GM18526 (cell line): ENCODE data around the gene ATG12.

Source experiments
- POLR2A ChIP-seq: IDR thresholded peaks from 3 replicates; pipeline ENCODE4 v1.6.1; 2011; ENCODE audit not compliant: insufficient read length; ENCODE audit errors: extremely low read depth

The ATG12 gene

DNA sequence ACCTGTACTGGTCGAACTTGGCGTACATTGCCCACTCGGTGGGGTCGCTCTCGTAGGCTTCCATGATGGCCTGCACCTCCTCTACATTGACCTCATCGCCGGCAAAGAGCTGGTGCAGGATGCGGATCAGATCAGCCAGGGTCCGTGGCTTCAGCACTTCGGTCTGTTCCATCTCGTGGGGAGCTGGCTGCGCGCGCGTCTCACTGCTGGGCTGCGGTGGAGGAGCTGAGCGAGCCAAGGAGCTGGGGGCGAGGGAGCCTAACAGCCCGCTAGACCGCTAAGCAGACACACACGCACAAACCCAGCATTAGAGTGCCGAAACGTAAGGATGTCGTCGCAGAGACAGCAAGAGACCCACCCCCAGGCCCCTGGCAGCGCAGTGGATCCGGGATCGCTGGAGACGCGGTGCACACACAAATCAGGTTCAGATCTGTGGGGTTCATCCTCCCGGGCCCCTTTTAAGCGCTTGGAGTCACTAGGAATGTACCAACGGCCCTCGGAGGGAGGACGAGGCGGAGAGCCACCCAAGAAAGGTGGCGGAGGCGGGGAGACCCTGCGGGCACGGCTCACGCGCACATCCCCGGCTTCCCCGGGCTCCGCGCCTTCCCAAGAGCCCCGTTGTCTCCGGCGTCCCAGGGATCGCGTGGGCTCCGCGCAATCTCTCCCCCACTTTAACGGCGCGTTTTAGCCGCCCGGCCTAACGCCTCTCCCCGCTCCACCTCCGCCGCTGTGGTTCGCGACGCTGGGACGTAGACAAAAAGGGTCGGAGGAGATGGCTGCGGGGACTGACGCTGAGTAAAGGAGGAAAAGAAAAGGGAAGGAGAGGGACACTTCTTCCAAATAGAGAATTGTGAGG, 24.9 kb downstream of the ATG12 start, which contains the start of gene CDO1:
TSS of gene CDO1 (minus strand) at position 434 of the 856 bp plus-strand sequence. CDS start at position 172, 262 bp downstream.
- TF ChIP-seq POLR2A, result no peak

DNA sequence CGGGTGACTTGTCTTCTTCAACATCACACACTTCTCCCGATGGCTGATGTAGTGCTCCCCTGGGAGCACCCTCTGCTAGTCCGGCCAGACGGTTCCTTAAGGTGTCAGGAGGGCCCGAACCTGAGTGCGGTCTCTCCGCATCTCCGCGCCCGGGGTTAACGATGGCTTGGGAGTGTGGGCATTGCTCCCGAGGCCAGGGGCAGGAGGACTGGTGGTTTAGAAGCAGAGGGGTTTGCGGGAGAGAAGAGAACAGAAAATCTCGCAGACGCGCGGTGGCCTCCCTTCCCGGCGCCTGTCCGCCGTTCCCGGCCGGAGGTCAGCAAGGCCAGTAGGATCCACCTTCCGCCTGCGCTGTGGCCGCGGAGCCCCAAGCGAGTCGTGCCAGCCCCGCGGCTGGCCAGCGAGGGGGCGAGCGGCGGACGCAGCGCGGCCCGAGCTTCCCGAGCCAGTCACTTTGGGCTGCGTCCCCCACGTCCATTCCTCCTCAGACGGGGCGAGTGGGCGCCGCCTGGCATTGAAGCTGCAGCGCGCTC, 25.6 kb downstream of the ATG12 start:
- no peak for TF ChIP-seq POLR2A

- TF ChIP-seq POLR2A, result no peak
Measured at GRCh38 chr5:115815006-115815692, 26.2 kb downstream of the ATG12 start.

GRCh38 chr5:115813719-115814118, 27.6 kb downstream of the ATG12 start:
- no peak for TF ChIP-seq POLR2A

DNA sequence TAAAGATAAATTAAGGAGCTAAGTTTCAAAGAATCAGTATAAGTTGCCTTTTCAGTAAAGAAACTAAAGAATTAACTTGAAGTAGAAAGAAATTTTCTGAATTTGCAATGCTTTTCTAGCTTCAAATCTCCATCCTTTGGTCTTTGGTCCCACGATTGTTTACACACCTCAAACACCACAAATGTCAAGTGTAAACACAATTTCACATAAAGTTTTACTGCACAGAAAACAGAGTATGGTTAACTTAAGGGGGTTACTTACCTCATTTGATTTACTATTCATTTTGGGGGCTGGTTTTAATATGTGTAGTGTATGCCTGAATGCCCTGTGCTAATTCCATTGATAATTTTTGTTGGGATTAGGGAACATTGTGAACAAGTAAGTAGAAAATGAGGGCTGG, 29.0 kb downstream of the ATG12 start:
- TF ChIP-seq POLR2A, result no peak

DNA sequence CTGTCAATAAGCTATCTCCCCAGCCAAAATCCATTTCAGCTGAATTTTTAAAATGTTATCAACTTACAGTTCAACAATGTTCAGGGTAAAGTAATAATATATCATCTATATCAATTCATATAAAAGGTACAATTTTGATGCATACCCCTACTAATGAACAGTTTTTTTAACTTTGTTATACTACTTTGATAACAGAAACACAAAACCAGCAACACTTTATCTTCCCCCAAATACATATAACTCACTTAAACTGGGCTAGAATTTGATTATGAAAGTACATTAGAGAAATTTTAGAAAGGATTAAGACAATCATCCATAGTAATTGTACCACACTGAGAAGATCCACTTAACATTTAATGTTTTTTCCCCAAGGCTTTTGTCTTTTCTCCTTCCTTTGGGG, 30.0 kb downstream of the ATG12 start:
- no peak for TF ChIP-seq POLR2A

GRCh38 chr5:115810761-115811160, 30.6 kb downstream of the ATG12 start:
- no peak for TF ChIP-seq POLR2A

DNA sequence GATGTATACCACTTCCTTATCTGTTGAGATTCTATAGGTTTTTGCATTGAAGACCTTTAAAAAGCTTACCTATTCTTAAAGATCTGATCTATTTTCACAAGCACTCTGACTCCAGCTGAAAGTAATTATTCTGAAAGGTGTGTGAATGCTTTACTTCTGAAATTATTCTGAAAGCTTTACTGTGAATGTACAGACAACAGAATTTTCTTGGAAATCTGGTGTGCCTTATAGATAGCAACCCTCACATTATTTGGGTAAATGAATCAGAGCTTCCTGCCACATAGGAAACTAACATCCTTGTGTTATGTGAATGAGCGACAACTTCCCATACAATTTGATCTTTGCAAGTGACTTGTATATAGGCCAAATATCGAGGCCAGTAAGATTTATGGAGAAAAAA, 31.4 kb downstream of the ATG12 start:
- TF ChIP-seq POLR2A, result no peak

DNA sequence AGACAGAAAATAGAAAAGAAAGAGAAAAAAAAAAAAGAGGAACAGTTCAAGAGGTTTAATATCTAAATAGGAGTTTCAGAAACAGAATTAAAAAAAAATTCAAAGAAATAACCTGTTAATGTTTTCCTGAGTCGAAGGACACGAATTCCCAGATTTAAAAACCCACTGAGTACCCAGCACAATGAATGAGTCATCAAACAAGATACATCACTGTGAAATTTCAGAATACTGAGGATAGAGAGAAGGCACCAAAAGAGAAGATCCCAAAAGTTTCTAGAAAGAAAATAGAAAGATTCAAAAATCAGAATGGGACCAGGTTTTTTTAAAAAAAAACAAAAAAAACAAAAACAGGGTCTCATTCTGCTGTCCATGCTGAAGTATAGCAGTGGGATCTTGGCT, 33.7 kb downstream of the ATG12 start:
- no peak for TF ChIP-seq POLR2A

DNA sequence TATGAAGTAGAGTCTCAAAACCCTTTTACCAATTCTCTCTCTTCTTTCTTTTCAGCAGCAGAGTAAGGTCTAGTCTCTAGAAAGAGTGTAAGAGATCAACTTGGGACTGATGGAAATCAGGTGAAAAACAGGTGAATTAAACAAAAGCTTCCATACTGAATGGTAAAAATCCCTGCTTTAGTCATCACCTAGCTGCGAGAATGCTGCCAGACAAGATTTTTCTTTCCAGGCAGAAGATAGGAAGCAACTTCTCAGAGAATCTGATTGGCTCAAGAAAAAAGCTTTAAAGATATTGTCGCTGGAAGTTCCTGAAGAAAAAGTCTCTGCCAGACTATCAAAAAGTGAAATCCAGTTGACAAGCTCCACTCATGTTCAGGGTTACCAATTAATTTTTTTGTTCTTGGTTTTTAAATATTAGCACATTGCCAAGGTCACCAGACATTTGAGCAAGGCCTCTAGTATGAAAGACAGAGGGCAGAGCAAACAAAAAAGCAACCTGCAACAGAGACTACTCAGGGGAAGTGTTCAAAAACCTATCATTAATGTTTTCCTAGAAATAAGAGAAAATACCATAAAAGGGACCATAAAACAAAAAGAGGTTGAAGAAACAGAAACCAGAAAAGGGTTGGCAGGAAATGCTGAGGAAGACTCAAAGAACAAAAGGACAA, 34.2 kb downstream of the ATG12 start:
- no peak for TF ChIP-seq POLR2A

DNA sequence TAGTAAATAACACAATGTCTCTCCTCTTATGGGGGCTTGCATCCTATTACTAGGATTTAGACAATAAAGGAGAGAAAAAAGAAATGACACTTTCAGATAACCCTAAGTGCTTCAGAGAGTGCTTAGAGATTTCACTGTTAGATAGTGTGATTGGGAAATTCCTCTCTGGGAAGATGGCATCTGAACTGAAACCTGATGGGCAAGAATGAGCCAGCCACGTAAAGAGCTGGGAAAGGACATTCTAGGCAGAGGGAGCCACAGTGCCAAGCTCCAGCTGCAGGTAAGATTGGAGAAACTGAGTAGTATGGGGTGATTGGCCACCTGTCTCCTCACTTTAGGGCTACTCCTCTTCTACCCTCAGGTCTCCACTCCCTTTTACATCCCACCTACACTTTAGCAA, 39.4 kb downstream of the ATG12 start:
- TF ChIP-seq POLR2A, result no peak

DNA sequence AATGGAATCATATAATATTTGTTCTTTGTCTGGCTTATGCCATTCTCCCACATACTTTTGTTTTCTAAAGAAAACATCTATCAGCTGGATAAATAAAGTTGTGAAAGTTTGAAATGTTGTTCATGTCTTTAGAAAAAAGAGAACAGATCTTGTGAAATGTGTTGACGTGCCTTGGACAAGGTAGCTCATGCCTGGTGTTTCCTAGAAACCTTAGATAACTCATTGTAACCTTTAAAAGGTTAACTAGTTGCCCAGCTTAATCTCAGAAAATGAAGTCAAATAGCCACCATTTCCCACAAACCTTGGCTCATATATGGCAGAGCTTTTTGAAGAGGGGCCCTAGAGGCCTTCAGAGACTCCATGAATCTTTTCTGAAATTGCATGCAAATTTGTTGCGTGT, 40.2 kb downstream of the ATG12 start:
- no peak for TF ChIP-seq POLR2A

- TF ChIP-seq POLR2A, result no peak
Measured at GRCh38 chr5:115800108-115800507, 41.3 kb downstream of the ATG12 start.

DNA sequence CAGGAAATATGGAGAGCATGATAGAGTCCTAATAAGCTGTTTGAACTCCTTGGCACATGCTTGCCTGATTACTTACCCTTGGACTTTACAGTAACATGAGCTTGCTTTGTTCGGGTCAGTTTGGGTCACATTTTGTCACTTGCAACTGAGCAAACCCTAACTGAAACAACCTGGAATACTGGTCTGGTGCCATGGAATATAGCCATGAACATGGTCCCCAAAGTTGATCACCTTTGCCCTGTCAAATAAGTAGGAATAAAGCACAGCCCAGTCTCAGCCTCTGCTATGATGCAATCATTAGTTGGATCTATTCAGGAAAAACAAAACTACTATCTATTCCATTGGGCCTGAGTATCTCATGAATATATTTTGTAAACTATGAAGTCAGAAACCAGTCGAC, 43.1 kb downstream of the ATG12 start:
- no peak for TF ChIP-seq POLR2A

GRCh38 chr5:115796656-115797055, 44.7 kb downstream of the ATG12 start:
- TF ChIP-seq POLR2A, result no peak

- no peak for TF ChIP-seq POLR2A
Measured at GRCh38 chr5:115795700-115796099, 45.7 kb downstream of the ATG12 start.
